ENCODE results near the gene COL21A1. TPM values are rescaled to one million over a fixed set of nuclear protein-coding genes. Genes with fewer than 3 reads are reported as not detected.
"Not testable (repeated sequence)": the region's sequence is repeated elsewhere in the genome, so short reads cannot be mapped to it uniquely, and the experiment has no call there.

COL21A1 gene
- total RNA-seq, 4 donors from 2014 or later, result 1.3 to 2.1 (median 1.6) TPM

- WGBS, 2 donors, result 64 to 88% methylated on average over 2 of the region's 2 CpGs
- Histone ChIP-seq H3K4me1 (no peaks in the 10 kb centered on the region), H3K36me3 (no peaks in the 10 kb centered on the region), H3K4me3 (no peak overlapping the region), H3K27me3 (no peaks in the 10 kb centered on the region), H3K9me3 (no peaks in the 10 kb centered on the region), H3K27ac (no peak overlapping the region)
- intact Hi-C loops (cut with DNase I), result no loop called here
- no peak for DNase-seq
- TF ChIP-seq, protein P1, sequence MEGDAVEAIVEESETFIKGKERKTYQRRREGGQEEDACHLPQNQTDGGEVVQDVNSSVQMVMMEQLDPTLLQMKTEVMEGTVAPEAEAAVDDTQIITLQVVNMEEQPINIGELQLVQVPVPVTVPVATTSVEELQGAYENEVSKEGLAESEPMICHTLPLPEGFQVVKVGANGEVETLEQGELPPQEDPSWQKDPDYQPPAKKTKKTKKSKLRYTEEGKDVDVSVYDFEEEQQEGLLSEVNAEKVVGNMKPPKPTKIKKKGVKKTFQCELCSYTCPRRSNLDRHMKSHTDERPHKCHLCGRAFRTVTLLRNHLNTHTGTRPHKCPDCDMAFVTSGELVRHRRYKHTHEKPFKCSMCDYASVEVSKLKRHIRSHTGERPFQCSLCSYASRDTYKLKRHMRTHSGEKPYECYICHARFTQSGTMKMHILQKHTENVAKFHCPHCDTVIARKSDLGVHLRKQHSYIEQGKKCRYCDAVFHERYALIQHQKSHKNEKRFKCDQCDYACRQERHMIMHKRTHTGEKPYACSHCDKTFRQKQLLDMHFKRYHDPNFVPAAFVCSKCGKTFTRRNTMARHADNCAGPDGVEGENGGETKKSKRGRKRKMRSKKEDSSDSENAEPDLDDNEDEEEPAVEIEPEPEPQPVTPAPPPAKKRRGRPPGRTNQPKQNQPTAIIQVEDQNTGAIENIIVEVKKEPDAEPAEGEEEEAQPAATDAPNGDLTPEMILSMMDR (IDR thresholded peaks at IDR 0.05), result no peak
- no peak for TF ChIP-seq POLR2A (IDR thresholded peaks at IDR 0.05)
Observed at GRCh38 chr6:56278171-56278591, 30.8 kb upstream of the COL21A1 start.

GRCh38 chr6:56270812-56271441 is 23.5 kb upstream of the COL21A1 start:
- Histone ChIP-seq H3K9me3 (no peaks in the 10 kb centered on the region), H3K27me3 (no peaks in the 10 kb centered on the region), H3K36me3 (no peaks in the 10 kb centered on the region), H3K4me1 (no peaks in the 10 kb centered on the region), H3K27ac (no peak overlapping the region), H3K4me3 (no peak overlapping the region)
- intact Hi-C loops (cut with DNase I), result no loop called here
- no peak for TF ChIP-seq POLR2A (IDR thresholded peaks at IDR 0.05)
- TF ChIP-seq, protein P1 (IDR thresholded peaks at IDR 0.05), result no peak
- WGBS, 2 donors, result 75 to 88% methylated on average over 1 of the region's 1 CpG
- DNase-seq, result no peak

DNA sequence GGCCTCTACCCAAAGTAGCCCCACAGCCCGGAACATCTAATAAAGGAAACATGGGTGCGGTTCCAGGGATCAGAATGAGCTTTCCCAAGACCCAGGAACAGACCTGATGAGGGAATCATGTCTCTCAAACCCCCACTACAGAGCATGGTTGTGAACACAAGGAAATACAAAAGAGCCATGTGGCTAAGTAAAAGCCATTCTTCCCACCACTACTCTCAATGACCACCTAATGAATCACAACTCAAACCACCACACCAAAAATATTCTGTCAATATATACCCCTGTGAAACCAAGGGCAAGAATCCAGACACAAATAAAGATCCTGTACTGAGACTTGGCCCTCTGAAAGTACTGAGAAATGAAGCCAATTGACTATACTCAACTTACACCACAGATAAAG is 20.9 kb upstream of the COL21A1 start:
- TF ChIP-seq POLR2A (IDR thresholded peaks at IDR 0.05), result no peak
- TF ChIP-seq, protein P1 (IDR thresholded peaks at IDR 0.05), result no peak
- DNase-seq, result no peak
- Histone ChIP-seq H3K27me3 (no peaks in the 10 kb centered on the region), H3K27ac (no peak overlapping the region), H3K9me3 (no peaks in the 10 kb centered on the region), H3K4me3 (no peak overlapping the region), H3K4me1 (no peaks in the 10 kb centered on the region), H3K36me3 (no peaks in the 10 kb centered on the region)
- WGBS, 2 donors, result 70 to 95% methylated on average over 2 of the region's 2 CpGs
- intact Hi-C loops (cut with DNase I), result no loop called here

DNA sequence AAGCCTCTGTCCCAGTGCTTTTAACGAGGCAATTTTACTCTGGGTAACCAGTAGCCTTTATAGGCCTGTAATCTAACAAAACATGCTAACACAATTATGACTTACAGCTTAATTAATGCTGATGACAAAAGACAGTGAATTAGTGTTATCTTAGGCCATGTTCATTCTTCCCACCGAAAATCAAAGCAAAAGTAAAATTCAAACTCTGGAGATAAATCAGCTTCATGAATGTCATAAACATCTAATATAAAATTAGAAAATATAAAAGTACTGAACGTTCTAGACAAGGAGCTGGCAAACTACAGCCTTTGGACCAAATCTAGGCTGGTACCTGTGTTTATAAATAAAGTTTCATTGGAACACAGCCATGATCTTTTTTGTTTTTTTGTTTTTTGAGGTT is 18.6 kb upstream of the COL21A1 start:
- H3K27ac ChIP-seq, result no peak overlapping the region
- H3K27me3 ChIP-seq, result no peaks in the 10 kb centered on the region
- no peak for DNase-seq
- H3K4me3 ChIP-seq, result no peak overlapping the region
- no peaks in the 10 kb centered on the region for H3K9me3 ChIP-seq
- no peaks in the 10 kb centered on the region for H3K4me1 ChIP-seq
- TF ChIP-seq, protein P1 (IDR thresholded peaks at IDR 0.05), result no peak
- TF ChIP-seq POLR2A (IDR thresholded peaks at IDR 0.05), result no peak
- no peaks in the 10 kb centered on the region for H3K36me3 ChIP-seq
- WGBS, 2 donors, result 40 to 57% methylated on average over 3 of the region's 3 CpGs
- intact Hi-C loops (cut with DNase I), result no loop called here

DNA sequence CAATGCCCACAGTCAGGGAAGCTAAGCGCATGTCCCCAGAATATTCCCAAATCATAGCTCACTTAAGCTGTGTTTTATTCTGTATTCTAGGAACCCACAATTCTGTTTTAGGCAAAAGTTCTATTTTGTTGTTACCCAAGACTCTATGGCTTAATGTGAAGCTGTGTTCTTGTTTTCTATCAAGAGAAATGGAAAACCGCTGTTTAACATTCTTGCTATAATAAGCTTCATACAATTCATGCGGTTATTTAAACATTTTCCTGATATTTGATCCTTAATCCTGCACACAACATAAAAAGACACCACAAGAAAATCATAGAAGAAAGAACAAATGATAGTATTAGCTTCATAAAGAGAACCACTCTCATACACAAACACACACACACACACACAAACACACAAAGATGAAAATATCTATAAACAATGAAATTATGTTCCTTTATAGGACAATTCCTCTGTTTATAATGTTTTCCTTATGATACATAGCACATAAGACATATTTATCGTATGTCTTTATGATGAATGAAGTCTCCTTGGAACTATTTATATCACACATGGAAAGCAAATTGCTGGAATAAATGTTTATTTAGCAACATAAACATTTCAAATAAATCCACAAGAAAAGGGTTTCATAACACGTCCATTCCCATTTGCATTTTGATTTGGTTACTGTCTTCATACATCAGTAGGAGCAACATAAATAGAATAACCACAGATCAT is 16.4 kb upstream of the COL21A1 start:
- 54 to 73% methylated on average over 5 of the region's 5 CpGs for WGBS, 2 donors
- intact Hi-C loops (cut with DNase I), result no loop called here
- TF ChIP-seq, protein P1 (IDR thresholded peaks at IDR 0.05), result no peak
- TF ChIP-seq POLR2A (IDR thresholded peaks at IDR 0.05), result no peak

DNA sequence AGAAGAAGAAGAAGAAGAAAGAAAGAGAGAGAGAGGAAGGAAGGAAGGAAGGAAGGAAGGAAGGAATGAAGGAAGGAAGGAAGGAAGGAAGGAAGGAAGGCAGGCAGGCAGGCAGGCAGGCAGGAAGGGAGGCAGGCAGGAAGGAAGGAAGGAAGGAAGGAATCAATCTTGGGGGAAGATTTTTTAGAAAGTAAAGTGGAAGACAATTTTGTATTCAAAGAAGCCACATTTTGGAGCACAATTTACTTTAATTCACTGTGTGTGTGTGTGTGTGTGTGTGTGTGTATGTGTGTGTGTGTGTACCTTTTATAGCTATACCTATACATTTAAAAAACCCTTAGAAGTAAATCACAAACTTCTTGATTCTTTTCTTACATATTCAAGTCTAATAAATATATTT is 13.2 kb upstream of the COL21A1 start:
- H3K27me3 ChIP-seq; intact Hi-C loops (cut with DNase I); DNase-seq; H3K4me1 ChIP-seq; H3K4me3 ChIP-seq; H3K27ac ChIP-seq; H3K36me3 ChIP-seq; H3K9me3 ChIP-seq: not testable (repeated sequence)

More for the DNA sequence above, 16.4 kb upstream of the COL21A1 start:
- H3K9me3 ChIP-seq, result no peaks in the 10 kb centered on the region
- no peaks in the 10 kb centered on the region for H3K27me3 ChIP-seq
- H3K36me3 ChIP-seq, result no peaks in the 10 kb centered on the region
- no peak overlapping the region for H3K4me3 ChIP-seq
- H3K27ac ChIP-seq, result no peak overlapping the region
- H3K4me1 ChIP-seq, result no peaks in the 10 kb centered on the region
- DNase-seq, result no peak
